Fibroblast of the aortic adventitia (primary cell): ENCODE measurements around the gene TFPI. TPM values are rescaled to one million over a fixed set of nuclear protein-coding genes. Genes with fewer than 3 reads are reported as not detected.

Source experiments
- DNase-seq: peaks from one replicate; pipeline ENCODE4 v3.0.0-alpha.2; 2010; ENCODE audit warnings: low read depth
- H3K4me3 ChIP-seq: 2 replicates; pipeline ENCODE4 v1.5.1; 2011; ENCODE audit warnings: low read depth, mild to moderate bottlenecking, control low read depth, low read length, moderate library complexity
- small RNA-seq: library from RNA; depleted of rRNA; stranded (forward); fragments of <200 nt; gene quantifications from one replicate; pipeline ENCODE3, GENCODE V24; 2012
- total RNA-seq: library from RNA; depleted of rRNA; stranded (reverse); fragments of >200 nt; gene quantifications from 2 replicates; pipeline ENCODE4 v1.2.3, GENCODE V29; 2012; ENCODE audit warnings: low replicate concordance
- TF ChIP-seq, protein P1 (sequence below): IDR thresholded peaks from 2 replicates; pipeline ENCODE4 v1.5.1; 2011; ENCODE audit warnings: mild to moderate bottlenecking, low read length, control low read depth, inconsistent platforms; ENCODE audit not compliant: insufficient read depth

TFPI gene
- total RNA-seq, 1 donor, result 596 TPM

DNA sequence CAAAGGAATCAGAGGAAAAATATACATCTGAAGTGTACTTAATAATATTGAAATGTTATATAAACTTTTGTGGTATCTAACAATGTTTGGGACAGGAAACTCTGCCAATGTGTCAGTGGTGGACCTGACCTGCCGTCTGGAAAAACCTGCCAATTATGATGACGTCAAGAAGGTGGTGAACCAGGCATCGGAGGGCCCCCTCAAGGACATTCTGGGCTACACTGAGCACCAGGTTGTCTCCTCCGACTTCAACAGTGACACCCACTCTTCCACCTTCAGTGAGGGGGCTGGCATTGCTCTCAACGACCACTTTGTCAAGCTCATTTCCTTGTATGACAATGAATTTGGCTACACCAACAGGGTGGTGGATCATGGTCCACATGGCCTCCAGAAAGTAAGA lies 138.8 kb downstream of the TFPI start:
- TF ChIP-seq, protein P1, sequence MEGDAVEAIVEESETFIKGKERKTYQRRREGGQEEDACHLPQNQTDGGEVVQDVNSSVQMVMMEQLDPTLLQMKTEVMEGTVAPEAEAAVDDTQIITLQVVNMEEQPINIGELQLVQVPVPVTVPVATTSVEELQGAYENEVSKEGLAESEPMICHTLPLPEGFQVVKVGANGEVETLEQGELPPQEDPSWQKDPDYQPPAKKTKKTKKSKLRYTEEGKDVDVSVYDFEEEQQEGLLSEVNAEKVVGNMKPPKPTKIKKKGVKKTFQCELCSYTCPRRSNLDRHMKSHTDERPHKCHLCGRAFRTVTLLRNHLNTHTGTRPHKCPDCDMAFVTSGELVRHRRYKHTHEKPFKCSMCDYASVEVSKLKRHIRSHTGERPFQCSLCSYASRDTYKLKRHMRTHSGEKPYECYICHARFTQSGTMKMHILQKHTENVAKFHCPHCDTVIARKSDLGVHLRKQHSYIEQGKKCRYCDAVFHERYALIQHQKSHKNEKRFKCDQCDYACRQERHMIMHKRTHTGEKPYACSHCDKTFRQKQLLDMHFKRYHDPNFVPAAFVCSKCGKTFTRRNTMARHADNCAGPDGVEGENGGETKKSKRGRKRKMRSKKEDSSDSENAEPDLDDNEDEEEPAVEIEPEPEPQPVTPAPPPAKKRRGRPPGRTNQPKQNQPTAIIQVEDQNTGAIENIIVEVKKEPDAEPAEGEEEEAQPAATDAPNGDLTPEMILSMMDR, result no peak
- DNase-seq, result no peak
- no peak overlapping the region for H3K4me3 ChIP-seq

Small RNAs within 50 kb of the gene (small RNA-seq; reads per million reads assigned to genes)
- not detected for gene GAPDHP59

Other genes starting within 250 kb of the TFPI start
- gene CALCRL, start 106.2 kb downstream of the TFPI start, total RNA-seq, result 10.6 and 18.3 TPM in 2 replicates